Uterus (tissue), 4 donors: Measurements from ENCODE around the gene CALM1. TPM values are rescaled to one million over a fixed set of nuclear protein-coding genes. Genes with fewer than 3 reads are reported as not detected.

ENCODE experiments used
- DNase-seq, 2 donors: peaks; one replicate each; pipeline ENCODE4 v3.0.0-alpha.2; 2019 to 2020
- H3K27ac ChIP-seq, 2 donors: fragments of 200-600 bp; sonication (generic); 1 replicate in 1 of 2; 2 replicates in 1 of 2; pipeline ENCODE4 v1.5.1; 2016 to 2018
- H3K27me3 ChIP-seq, 2 donors: fragments of 200-600 bp; sonication (generic); one replicate each; pipeline ENCODE4 v1.5.1; 2018 to 2019; ENCODE audit warnings: control low read depth in 1 of 2
- H3K36me3 ChIP-seq, 2 donors: fragments of 200-600 bp; sonication (generic); one replicate each; pipeline ENCODE4 v1.5.1; 2019; ENCODE audit warnings: control low read depth in 1 of 2
- H3K4me1 ChIP-seq, 2 donors: fragments of 200-600 bp; sonication (generic); one replicate each; pipeline ENCODE4 v1.5.1; 2018 to 2019; ENCODE audit warnings: control low read depth in 1 of 2
- H3K4me3 ChIP-seq, 2 donors: fragments of 200-600 bp; sonication (generic); 1 replicate in 1 of 2; 2 replicates in 1 of 2; pipeline ENCODE4 v1.5.1; 2018 to 2019; ENCODE audit warnings: mild to moderate bottlenecking in 1 of 2
- H3K9me3 ChIP-seq, 2 donors: fragments of 200-600 bp; sonication (generic); one replicate each; pipeline ENCODE4 v1.5.1; 2019; ENCODE audit warnings: control low read depth in 1 of 2
- POLR2A ChIP-seq, 2 donors: fragments of 450-650 bp; IDR thresholded peaks; one replicate each; pipeline ENCODE4 v1.6.1; 2016; ENCODE audit warnings: antibody characterized with exemption in 2 of 2, mild to moderate bottlenecking in 1 of 2, moderate library complexity in 1 of 2
- intact Hi-C: fragments of 100-400 bp; cut with DNase I; formaldehyde crosslinking; loops from one replicate; pipeline ENCODE4 v1.15.1; 2023; ENCODE audit warnings: low total_unique reads
- total RNA-seq, 4 donors: library from RNA; depleted of rRNA in 3 of 4; stranded (reverse); fragments of >200 nt in 3 of 4; gene quantifications; one replicate each; pipeline versions ENCODE4 v1.1.0 to v1.2.4, GENCODE V29; 2014 to 2023
- TF ChIP-seq, protein P1 (sequence below), 4 experiments: fragments of 200-600 bp in 2 of 4; fragments of 450-650 bp in 2 of 4; sonication (generic) in 2 of 4; IDR thresholded peaks; one replicate each; pipeline ENCODE4 v1.5.1; 2016 to 2019; ENCODE audit warnings: antibody characterized with exemption in 4 of 4, mild to moderate bottlenecking in 2 of 4, moderate library complexity in 1 of 4
- donor health status: DM: yes; HTN: yes; CAD: no.

The CALM1 gene
- total RNA-seq, result 100 to 1,000 TPM; 155 to 248 (median 201) TPM

DNA sequence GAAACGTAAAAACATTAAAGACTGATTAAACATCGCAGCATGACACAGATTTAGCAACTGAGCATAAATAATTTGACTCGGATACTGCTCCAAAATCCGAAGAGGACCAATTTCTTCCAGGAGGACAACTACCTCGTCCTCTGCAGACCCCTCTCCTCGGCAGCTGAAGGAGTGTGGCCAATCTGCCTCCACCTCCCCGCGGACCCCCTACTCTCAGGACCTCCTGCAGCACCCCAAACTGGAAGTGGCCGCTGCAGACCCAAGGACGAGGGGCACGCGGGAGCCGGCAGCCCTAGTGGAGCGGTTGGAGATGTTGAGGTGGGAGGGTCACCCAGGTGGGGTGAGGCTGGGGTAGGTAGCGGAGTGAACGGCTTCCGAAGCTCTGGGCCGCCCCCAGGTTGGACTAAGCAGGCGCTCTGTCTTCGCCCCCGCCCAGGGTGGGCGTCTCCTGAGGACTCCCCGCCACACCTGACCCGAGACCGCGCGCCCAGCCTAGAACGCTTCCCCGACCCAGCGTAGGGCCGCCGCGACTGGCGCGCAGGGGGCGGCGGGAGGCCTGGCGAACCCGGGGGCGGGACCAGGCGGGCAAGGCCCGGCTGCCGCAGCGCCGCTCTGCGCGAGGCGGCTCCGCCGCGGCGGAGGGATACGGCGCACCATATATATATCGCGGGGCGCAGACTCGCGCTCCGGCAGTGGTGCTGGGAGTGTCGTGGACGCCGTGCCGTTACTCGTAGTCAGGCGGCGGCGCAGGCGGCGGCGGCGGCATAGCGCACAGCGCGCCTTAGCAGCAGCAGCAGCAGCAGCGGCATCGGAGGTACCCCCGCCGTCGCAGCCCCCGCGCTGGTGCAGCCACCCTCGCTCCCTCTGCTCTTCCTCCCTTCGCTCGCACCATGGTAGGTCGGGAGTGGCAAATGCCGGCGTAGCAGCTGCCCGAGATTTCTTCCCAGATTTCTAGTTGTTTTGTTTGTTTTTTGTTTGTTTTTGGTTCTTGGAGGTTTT, at the start of gene CALM1:
CALM1 (plus strand) TSS at position 689 of the 999 bp plus-strand sequence; CDS start at position 891, 202 bp downstream.
- H3K27me3 ChIP-seq, result peaks cover 0 to 3% of the 10 kb centered on the region in 2 donors
- peak; percentile 92 to 96 for DNase-seq
- H3K27ac ChIP-seq, result peak within 1 kb of the TSS; percentile 90 to 95
- no peaks in the 10 kb centered on the region for H3K4me1 ChIP-seq
- H3K4me3 ChIP-seq, result peak within 1 kb of the TSS; percentile 93 to 98
- intact Hi-C loops, result loop anchor here (10.0 kb wide), 1 partner anchor 358 kb away; no protein-coding TSS in a partner anchor
- H3K9me3 ChIP-seq, result no peaks in the 10 kb centered on the region
- peak; percentile 99 to 100 for TF ChIP-seq POLR2A (IDR thresholded peaks at IDR 0.05)
- TF ChIP-seq, protein P1, sequence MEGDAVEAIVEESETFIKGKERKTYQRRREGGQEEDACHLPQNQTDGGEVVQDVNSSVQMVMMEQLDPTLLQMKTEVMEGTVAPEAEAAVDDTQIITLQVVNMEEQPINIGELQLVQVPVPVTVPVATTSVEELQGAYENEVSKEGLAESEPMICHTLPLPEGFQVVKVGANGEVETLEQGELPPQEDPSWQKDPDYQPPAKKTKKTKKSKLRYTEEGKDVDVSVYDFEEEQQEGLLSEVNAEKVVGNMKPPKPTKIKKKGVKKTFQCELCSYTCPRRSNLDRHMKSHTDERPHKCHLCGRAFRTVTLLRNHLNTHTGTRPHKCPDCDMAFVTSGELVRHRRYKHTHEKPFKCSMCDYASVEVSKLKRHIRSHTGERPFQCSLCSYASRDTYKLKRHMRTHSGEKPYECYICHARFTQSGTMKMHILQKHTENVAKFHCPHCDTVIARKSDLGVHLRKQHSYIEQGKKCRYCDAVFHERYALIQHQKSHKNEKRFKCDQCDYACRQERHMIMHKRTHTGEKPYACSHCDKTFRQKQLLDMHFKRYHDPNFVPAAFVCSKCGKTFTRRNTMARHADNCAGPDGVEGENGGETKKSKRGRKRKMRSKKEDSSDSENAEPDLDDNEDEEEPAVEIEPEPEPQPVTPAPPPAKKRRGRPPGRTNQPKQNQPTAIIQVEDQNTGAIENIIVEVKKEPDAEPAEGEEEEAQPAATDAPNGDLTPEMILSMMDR (IDR thresholded peaks at IDR 0.05), result peak in 3 of 4 experiments; percentile 21 to 56 (median 27)
- no peaks in the 10 kb centered on the region for H3K36me3 ChIP-seq

- no peak for DNase-seq
- intact Hi-C loops, result no loop called here
Observed at GRCh38 chr14:90348270-90348669, 48.6 kb upstream of the CALM1 start.

DNA sequence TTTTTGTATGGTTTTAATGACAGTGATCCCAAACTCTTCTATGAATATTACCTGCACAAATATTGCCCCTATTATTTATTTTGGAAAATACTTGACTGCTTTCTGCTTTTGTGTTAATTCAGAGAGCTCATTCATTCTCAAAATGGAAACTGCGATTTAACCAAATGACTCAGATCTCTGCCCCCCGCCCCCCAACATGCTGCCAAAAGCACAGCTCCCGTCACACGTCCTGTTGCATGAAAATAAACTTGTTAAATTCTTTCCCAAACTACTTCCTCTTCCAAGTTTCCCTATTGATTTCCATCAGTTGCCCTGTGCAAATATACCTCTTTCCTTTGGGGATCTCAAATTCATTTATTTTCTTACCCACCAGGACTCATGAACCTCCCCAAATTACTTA, 47.1 kb upstream of the CALM1 start:
- intact Hi-C loops, result no loop called here
- TF ChIP-seq POLR2A (IDR thresholded peaks at IDR 0.05), result no peak
- TF ChIP-seq, protein P1 (IDR thresholded peaks at IDR 0.05), result no peak
- H3K4me1 ChIP-seq, result no peaks in the 10 kb centered on the region
- no peak overlapping the region for H3K27ac ChIP-seq
- H3K27me3 ChIP-seq, result no peaks in the 10 kb centered on the region
- no peak for DNase-seq
- H3K36me3 ChIP-seq, result no peaks in the 10 kb centered on the region
- no peak overlapping the region for H3K4me3 ChIP-seq
- no peaks in the 10 kb centered on the region for H3K9me3 ChIP-seq

More at GRCh38 chr14:90348270-90348669, 48.6 kb upstream of the CALM1 start:
- no peak overlapping the region for H3K27ac ChIP-seq
- no peaks in the 10 kb centered on the region for H3K9me3 ChIP-seq
- no peak overlapping the region for H3K4me3 ChIP-seq
- H3K4me1 ChIP-seq, result no peaks in the 10 kb centered on the region
- H3K27me3 ChIP-seq, result no peaks in the 10 kb centered on the region
- no peaks in the 10 kb centered on the region for H3K36me3 ChIP-seq
- TF ChIP-seq, protein P1 (IDR thresholded peaks at IDR 0.05), result no peak
- TF ChIP-seq POLR2A (IDR thresholded peaks at IDR 0.05), result no peak

DNA sequence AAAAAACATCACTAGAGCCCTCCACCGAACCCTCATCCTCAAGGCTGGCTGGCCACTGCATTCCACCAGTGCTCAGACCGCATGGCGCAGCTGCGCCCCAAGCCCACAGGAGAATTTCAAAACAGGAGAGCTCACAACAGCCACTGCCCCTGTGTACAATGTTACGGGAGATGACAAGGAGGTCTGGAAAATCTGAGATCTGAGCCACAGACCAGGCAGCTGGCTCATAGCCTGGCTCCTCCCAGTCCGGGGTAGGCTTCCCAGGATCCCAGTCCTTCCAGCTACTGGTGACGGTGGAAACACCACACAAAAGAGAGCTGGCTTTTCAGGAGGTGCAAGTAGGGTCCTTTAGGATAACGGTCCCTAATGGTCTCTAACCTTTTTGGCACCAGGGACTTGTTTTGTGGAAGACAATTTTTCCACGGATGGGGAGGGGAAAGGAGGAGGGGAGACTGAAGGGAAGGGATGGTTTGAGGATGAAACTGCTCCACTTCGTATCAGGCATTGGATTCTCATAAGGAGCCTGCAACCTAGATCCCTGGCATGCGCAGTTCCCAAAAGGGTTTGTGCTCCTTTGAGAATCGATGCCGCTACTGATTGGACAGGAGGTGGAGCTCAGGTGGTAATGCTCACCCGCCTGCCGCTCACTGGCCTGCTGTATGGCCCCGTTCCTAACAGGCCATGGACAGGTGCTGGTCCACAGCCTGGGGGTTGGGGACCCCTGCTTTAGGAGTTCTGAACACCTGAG, 42.1 kb upstream of the CALM1 start:
- no peak for DNase-seq
- Histone ChIP-seq H3K27ac (no peak overlapping the region), H3K36me3 (no peaks in the 10 kb centered on the region), H3K4me1 (no peaks in the 10 kb centered on the region), H3K4me3 (no peak overlapping the region), H3K27me3 (no peaks in the 10 kb centered on the region), H3K9me3 (no peaks in the 10 kb centered on the region)
- intact Hi-C loops, result no loop called here
- TF ChIP-seq, protein P1 (IDR thresholded peaks at IDR 0.05), result no peak
- no peak for TF ChIP-seq POLR2A (IDR thresholded peaks at IDR 0.05)
